Activated naive CD4-positive, alpha-beta T cell treated with Interleukin-2 at 50 U/mL for 16 hours (primary cell): ENCODE data around the gene MORN4.
"Not testable (repeated sequence)": the region's sequence is repeated elsewhere in the genome, so short reads cannot be mapped to it uniquely, and the experiment has no call there.

Source experiments
- DNase-seq: peaks from one replicate; pipeline ENCODE4 v3.0.0-alpha.2; 2020

Gene MORN4

GRCh38 chr10:97596101-97597082 is 36.9 kb downstream of the MORN4 start:
- no peak for DNase-seq

- no peak for DNase-seq
Observed at GRCh38 chr10:97593421-97593820, 39.9 kb downstream of the MORN4 start.

- DNase-seq = no peak
Observed at GRCh38 chr10:97590748-97591495, 42.4 kb downstream of the MORN4 start.

GRCh38 chr10:97590082-97590747 is 43.1 kb downstream of the MORN4 start:
- no peak for DNase-seq

- DNase-seq = no peak
Observed at GRCh38 chr10:97589479-97589878, 43.8 kb downstream of the MORN4 start, which contains the start of gene C10orf62. TSS of gene C10orf62 (plus strand) at chr10:97589721. CDS start at chr10:97589898, 177 bp downstream.

GRCh38 chr10:97587183-97587582 is 46.1 kb downstream of the MORN4 start:
- no peak for DNase-seq

- no peak for DNase-seq
Observed at GRCh38 chr10:97585439-97585811, 47.9 kb downstream of the MORN4 start.

GRCh38 chr10:97584798-97585438 is 48.4 kb downstream of the MORN4 start:
- no peak for DNase-seq

GRCh38 chr10:97584060-97584797 is 49.1 kb downstream of the MORN4 start, which contains the start of gene HOGA1:
TSS of gene HOGA1 (plus strand) at chr10:97584389. CDS start at chr10:97584704, 315 bp downstream.
- DNase-seq = no peak

- DNase-seq = no peak
Observed at GRCh38 chr10:97583476-97583875, 49.8 kb downstream of the MORN4 start.

- no peak for DNase-seq
Observed at GRCh38 chr10:97582169-97582568, 51.1 kb downstream of the MORN4 start.

GRCh38 chr10:97580421-97581367 is 52.6 kb downstream of the MORN4 start:
- DNase-seq = no peak

GRCh38 chr10:97578171-97578844 is 55.0 kb downstream of the MORN4 start:
- DNase-seq = no peak

- no peak for DNase-seq
Observed at GRCh38 chr10:97577701-97578100, 55.6 kb downstream of the MORN4 start.

- not testable (repeated sequence) for DNase-seq
Observed at GRCh38 chr10:97576487-97576886, 56.8 kb downstream of the MORN4 start.

GRCh38 chr10:97575127-97575668 is 58.1 kb downstream of the MORN4 start:
- DNase-seq = no peak

GRCh38 chr10:97574374-97575126 is 58.8 kb downstream of the MORN4 start:
- DNase-seq = no peak

- no peak for DNase-seq
Observed at GRCh38 chr10:97573672-97574071, 59.6 kb downstream of the MORN4 start.

- DNase-seq = no peak
Observed at GRCh38 chr10:97573021-97573420, 60.3 kb downstream of the MORN4 start.
